T-helper 22 cell (primary cell): ENCODE data around the gene ZNF512B.
"Not testable (repeated sequence)": the region's sequence is repeated elsewhere in the genome, so short reads cannot be mapped to it uniquely, and the experiment has no call there.

ENCODE experiments used
- DNase-seq: peaks from one replicate; pipeline ENCODE4 v3.0.0-alpha.2; 2020; ENCODE audit warnings: low read depth

Gene ZNF512B

GRCh38 chr20:63978319-63979228 is 8.8 kb upstream of the ZNF512B start:
- DNase-seq, result peak; percentile 40

GRCh38 chr20:63977739-63978276 is 8.1 kb upstream of the ZNF512B start:
- DNase-seq, result peak; percentile 28

- DNase-seq, result no peak
These were observed 7.4 kb upstream of the ZNF512B start for GRCh38 chr20:63976980-63977738.

GRCh38 chr20:63976511-63976910 is 6.8 kb upstream of the ZNF512B start:
- not testable (repeated sequence) for DNase-seq

GRCh38 chr20:63974402-63975200 is 4.9 kb upstream of the ZNF512B start:
- no peak for DNase-seq

GRCh38 chr20:63973636-63974401 is 4.1 kb upstream of the ZNF512B start:
- DNase-seq, result peak; percentile 50

GRCh38 chr20:63973160-63973479 is 3.4 kb upstream of the ZNF512B start:
- no peak for DNase-seq

- DNase-seq, result no peak
These were observed 2.8 kb upstream of the ZNF512B start for GRCh38 chr20:63972312-63973159.

GRCh38 chr20:63971960-63972311 is 2.2 kb upstream of the ZNF512B start:
- not testable (repeated sequence) for DNase-seq

GRCh38 chr20:63970714-63971431 is 1.1 kb upstream of the ZNF512B start:
- no peak for DNase-seq

- peak; percentile 22 for DNase-seq
These were observed 586 bp downstream of the ZNF512B start for GRCh38 chr20:63968928-63969760.

GRCh38 chr20:63968136-63968927 is 1.4 kb downstream of the ZNF512B start:
- DNase-seq, result no peak

- no peak for DNase-seq
These were observed 2.2 kb downstream of the ZNF512B start for GRCh38 chr20:63967330-63968135.

- DNase-seq, result no peak
These were observed 2.8 kb downstream of the ZNF512B start for GRCh38 chr20:63966944-63967322.

- DNase-seq, result no peak
These were observed 3.4 kb downstream of the ZNF512B start for GRCh38 chr20:63966172-63966943.

GRCh38 chr20:63964412-63964811 is 5.3 kb downstream of the ZNF512B start:
- no peak for DNase-seq
